ENCODE data around the gene POLL.
"Not testable (repeated sequence)": the region's sequence is repeated elsewhere in the genome, so short reads cannot be mapped to it uniquely, and the experiment has no call there.

The POLL gene

GRCh38 chr10:101595591-101596433, 7.8 kb upstream of the POLL start:
- Histone ChIP-seq H3K18ac (ENCODE audit: low read length) (no peak overlapping the region), H4K8ac (ENCODE audit: low read depth, low read length) (no peak overlapping the region), H2BK5ac (ENCODE audit: low read depth, low read length, poor library complexity) (no peak overlapping the region), H3K14ac (ENCODE audit: low read length) (no peak overlapping the region), H4K12ac (ENCODE audit: low read depth, low read length) (no peak overlapping the region), H2BK120ac (ENCODE audit: insufficient read depth, low read length, poor library complexity) (no peak overlapping the region), H3K4me3 (ENCODE audit: low read depth, low read length) (no peak overlapping the region), H2BK12ac (ENCODE audit: low read length) (no peak overlapping the region), H3K23ac (ENCODE audit: low read length) (no peak overlapping the region), H3K4ac (ENCODE audit: low read depth, low read length) (no peak overlapping the region), H3K9ac (ENCODE audit: low read length) (no peak overlapping the region), H4K91ac (ENCODE audit: low read depth, low read length) (no peak overlapping the region), H3K27ac (ENCODE audit: low read depth, low read length) (no peak overlapping the region), H3K36me3 (ENCODE audit: control insufficient read depth in 1 of 2, insufficient read depth in 2 of 2, low read length in 2 of 2) (no peaks in the 10 kb centered on the region), H3K4me1 (ENCODE audit: control insufficient read depth in 1 of 2, insufficient read depth in 2 of 2, low read length in 2 of 2) (no peaks in the 10 kb centered on the region), H3K9me3 (ENCODE audit: insufficient read depth, low read depth, low read length) (no peaks in the 10 kb centered on the region), H3K27me3 (ENCODE audit: insufficient read depth, low read length) (no peaks in the 10 kb centered on the region), H3K79me1 (ENCODE audit: low read length) (no peaks in the 10 kb centered on the region), H3K4me2 (ENCODE audit: low read length) (no peak overlapping the region), H2AK5ac (ENCODE audit: low read length) (no peak overlapping the region), H2AFZ (ENCODE audit: insufficient read depth, low read length, poor library complexity) (no peak overlapping the region), H3K79me2 (ENCODE audit: control insufficient read depth, insufficient read depth, low read length, poor library complexity) (no peaks in the 10 kb centered on the region)
- WGBS (ENCODE audit: extremely low coverage, insufficient coverage, insufficient read length), result no CpG with 5 or more reads among the region's 13 CpGs
- no peak for DNase-seq

GRCh38 chr10:101593331-101593730, 5.3 kb upstream of the POLL start:
- H2BK120ac ChIP-seq (ENCODE audit: insufficient read depth, low read length, poor library complexity); H3K36me3 ChIP-seq (ENCODE audit: control insufficient read depth in 1 of 2, insufficient read depth in 2 of 2, low read length in 2 of 2); H2BK5ac ChIP-seq (ENCODE audit: low read depth, low read length, poor library complexity); H3K18ac ChIP-seq (ENCODE audit: low read length); H3K4me3 ChIP-seq (ENCODE audit: low read depth, low read length); H3K23ac ChIP-seq (ENCODE audit: low read length); H3K27ac ChIP-seq (ENCODE audit: low read depth, low read length); H4K8ac ChIP-seq (ENCODE audit: low read depth, low read length); H3K14ac ChIP-seq (ENCODE audit: low read length); H3K9me3 ChIP-seq (ENCODE audit: insufficient read depth, low read depth, low read length); H3K79me1 ChIP-seq (ENCODE audit: low read length); H3K4me1 ChIP-seq (ENCODE audit: control insufficient read depth in 1 of 2, insufficient read depth in 2 of 2, low read length in 2 of 2); H4K12ac ChIP-seq (ENCODE audit: low read depth, low read length); H3K27me3 ChIP-seq (ENCODE audit: insufficient read depth, low read length); H2AK5ac ChIP-seq (ENCODE audit: low read length); H3K79me2 ChIP-seq (ENCODE audit: control insufficient read depth, insufficient read depth, low read length, poor library complexity); H2AFZ ChIP-seq (ENCODE audit: insufficient read depth, low read length, poor library complexity); H4K91ac ChIP-seq (ENCODE audit: low read depth, low read length); H3K4me2 ChIP-seq (ENCODE audit: low read length); H3K9ac ChIP-seq (ENCODE audit: low read length); H3K4ac ChIP-seq (ENCODE audit: low read depth, low read length); H2BK12ac ChIP-seq (ENCODE audit: low read length); DNase-seq: not testable (repeated sequence)
- WGBS (ENCODE audit: extremely low coverage, insufficient coverage, insufficient read length), result no CpG with 5 or more reads among the region's 2 CpGs

DNA sequence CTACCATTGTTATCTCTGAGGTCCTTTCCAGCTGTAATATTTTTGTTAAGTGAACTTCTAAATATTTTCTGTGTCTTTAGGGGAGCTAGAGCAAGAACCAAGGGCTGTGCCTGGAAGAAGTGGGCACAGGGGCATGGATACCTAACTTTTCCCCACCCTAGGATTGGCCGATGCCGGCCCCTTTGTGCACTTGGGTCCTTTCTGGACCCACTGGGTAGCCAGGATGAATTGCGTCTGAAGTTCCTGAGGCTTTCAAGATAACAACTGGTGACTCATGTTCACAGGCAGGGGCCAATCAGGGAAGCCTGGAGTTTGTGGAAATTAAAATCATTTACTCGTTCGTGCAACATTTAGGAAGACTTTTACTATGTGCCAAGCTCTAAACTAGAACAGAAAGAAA, 822 bp upstream of the POLL start:
- Histone ChIP-seq H2BK120ac (ENCODE audit: insufficient read depth, low read length, poor library complexity) (no peak overlapping the region), H3K4me3 (ENCODE audit: low read depth, low read length) (no peak overlapping the region), H3K36me3 (ENCODE audit: control insufficient read depth in 1 of 2, insufficient read depth in 2 of 2, low read length in 2 of 2) (peaks cover 4 to 11% of the 10 kb centered on the region in 2 experiments), H3K9ac (ENCODE audit: low read length) (no peak overlapping the region), H2AFZ (ENCODE audit: insufficient read depth, low read length, poor library complexity) (no peak overlapping the region), H2AK5ac (ENCODE audit: low read length) (no peak overlapping the region), H4K8ac (ENCODE audit: low read depth, low read length) (no peak overlapping the region), H3K27me3 (ENCODE audit: insufficient read depth, low read length) (no peaks in the 10 kb centered on the region), H3K79me2 (ENCODE audit: control insufficient read depth, insufficient read depth, low read length, poor library complexity) (peaks cover 3% of the 10 kb centered on the region), H2BK12ac (ENCODE audit: low read length) (no peak overlapping the region), H3K4me2 (ENCODE audit: low read length) (peak overlapping the region; percentile 96), H3K79me1 (ENCODE audit: low read length) (peaks cover 3% of the 10 kb centered on the region), H3K27ac (ENCODE audit: low read depth, low read length) (no peak overlapping the region), H3K4ac (ENCODE audit: low read depth, low read length) (no peak overlapping the region), H2BK5ac (ENCODE audit: low read depth, low read length, poor library complexity) (no peak overlapping the region), H3K4me1 (ENCODE audit: control insufficient read depth in 1 of 2, insufficient read depth in 2 of 2, low read length in 2 of 2) (peaks cover 9 to 13% of the 10 kb centered on the region in 2 experiments), H4K12ac (ENCODE audit: low read depth, low read length) (no peak overlapping the region), H3K23ac (ENCODE audit: low read length) (no peak overlapping the region), H3K9me3 (ENCODE audit: insufficient read depth, low read depth, low read length) (no peaks in the 10 kb centered on the region), H3K14ac (ENCODE audit: low read length) (no peak overlapping the region), H4K91ac (ENCODE audit: low read depth, low read length) (no peak overlapping the region), H3K18ac (ENCODE audit: low read length) (no peak overlapping the region)
- no CpG with 5 or more reads among the region's 5 CpGs for WGBS (ENCODE audit: extremely low coverage, insufficient coverage, insufficient read length)
- DNase-seq, result no peak

GRCh38 chr10:101585841-101586240, 2.2 kb downstream of the POLL start:
- H3K4me3 ChIP-seq (ENCODE audit: low read depth, low read length), result no peak overlapping the region
- H2BK5ac ChIP-seq (ENCODE audit: low read depth, low read length, poor library complexity), result no peak overlapping the region
- no peak overlapping the region for H3K18ac ChIP-seq (ENCODE audit: low read length)
- H3K9ac ChIP-seq (ENCODE audit: low read length), result no peak overlapping the region
- no peak overlapping the region for H4K8ac ChIP-seq (ENCODE audit: low read depth, low read length)
- H2BK12ac ChIP-seq (ENCODE audit: low read length), result no peak overlapping the region
- H2AFZ ChIP-seq (ENCODE audit: insufficient read depth, low read length, poor library complexity), result no peak overlapping the region
- H3K4me1 ChIP-seq (ENCODE audit: control insufficient read depth in 1 of 2, insufficient read depth in 2 of 2, low read length in 2 of 2), result peaks cover 9 to 13% of the 10 kb centered on the region in 2 experiments
- no CpG with 5 or more reads among the region's 9 CpGs for WGBS (ENCODE audit: extremely low coverage, insufficient coverage, insufficient read length)
- no peak overlapping the region for H2AK5ac ChIP-seq (ENCODE audit: low read length)
- DNase-seq, result no peak
- no peak overlapping the region for H4K12ac ChIP-seq (ENCODE audit: low read depth, low read length)
- no peak overlapping the region for H3K14ac ChIP-seq (ENCODE audit: low read length)
- H2BK120ac ChIP-seq (ENCODE audit: insufficient read depth, low read length, poor library complexity), result no peak overlapping the region
- H3K9me3 ChIP-seq (ENCODE audit: insufficient read depth, low read depth, low read length), result no peaks in the 10 kb centered on the region
- H3K4me2 ChIP-seq (ENCODE audit: low read length), result no peak overlapping the region
- H3K79me2 ChIP-seq (ENCODE audit: control insufficient read depth, insufficient read depth, low read length, poor library complexity), result peaks cover 3% of the 10 kb centered on the region
- no peak overlapping the region for H4K91ac ChIP-seq (ENCODE audit: low read depth, low read length)
- H3K27me3 ChIP-seq (ENCODE audit: insufficient read depth, low read length), result no peaks in the 10 kb centered on the region
- peaks cover 13 to 21% of the 10 kb centered on the region in 2 experiments for H3K36me3 ChIP-seq (ENCODE audit: control insufficient read depth in 1 of 2, insufficient read depth in 2 of 2, low read length in 2 of 2)
- H3K23ac ChIP-seq (ENCODE audit: low read length), result no peak overlapping the region
- H3K4ac ChIP-seq (ENCODE audit: low read depth, low read length), result no peak overlapping the region
- H3K27ac ChIP-seq (ENCODE audit: low read depth, low read length), result no peak overlapping the region
- H3K79me1 ChIP-seq (ENCODE audit: low read length), result peaks cover 3% of the 10 kb centered on the region
